Peyer's patch (tissue), 4 donors: ENCODE data around the gene CPED1. TPM values are rescaled to one million over a fixed set of nuclear protein-coding genes. Genes with fewer than 3 reads are reported as not detected.
A peak's percentile ranks its signal among the peaks of the same experiment; 100 is the strongest.

ENCODE experiments used
- DNase-seq, 3 donors: peaks; one replicate each; pipeline ENCODE4 v3.0.0-alpha.2; 2017 to 2019
- H3K27ac ChIP-seq, 4 donors: fragments of 200-600 bp; sonication (generic); one replicate each; pipeline ENCODE4 v1.5.1; 2016 to 2019
- H3K27me3 ChIP-seq, 2 donors: fragments of 200-600 bp; sonication (generic); one replicate each; pipeline ENCODE4 v1.5.1; 2019
- H3K36me3 ChIP-seq, 3 donors: fragments of 200-600 bp; sonication (generic); one replicate each; pipeline ENCODE4 v1.5.1; 2016 to 2019
- H3K4me1 ChIP-seq, 4 donors: fragments of 200-600 bp; sonication (generic); one replicate each; pipeline ENCODE4 v1.5.1; 2016 to 2019
- H3K4me3 ChIP-seq, 4 donors: fragments of 200-600 bp; sonication (generic); 1 replicate in 3 of 4; 2 replicates in 1 of 4; pipeline ENCODE4 v1.5.1; 2016 to 2019; ENCODE audit warnings: mild to moderate bottlenecking in 1 of 4
- H3K9me3 ChIP-seq, 4 donors: fragments of 200-600 bp; sonication (generic); one replicate each; pipeline ENCODE4 v1.5.1; 2016 to 2019; ENCODE audit warnings: mild to moderate bottlenecking in 1 of 4
- POLR2A ChIP-seq, 2 donors: fragments of 450-650 bp; IDR thresholded peaks; one replicate each; pipeline ENCODE4 v1.5.1; 2017; ENCODE audit warnings: antibody characterized with exemption in 2 of 2, mild to moderate bottlenecking in 2 of 2, moderate library complexity in 2 of 2
- total RNA-seq, 4 donors: library from RNA; depleted of rRNA; stranded (reverse); fragments of >200 nt; gene quantifications; one replicate each; pipeline ENCODE4 v1.1.0, GENCODE V29; 2016
- TF ChIP-seq, protein P1 (sequence below), 6 experiments: fragments of 450-650 bp in 4 of 6; fragments of 200-600 bp in 2 of 6; sonication (generic) in 1 of 6; IDR thresholded peaks; one replicate each; pipeline ENCODE4 v1.5.1; 2017 to 2019; ENCODE audit warnings: antibody characterized with exemption in 6 of 6, mild to moderate bottlenecking in 3 of 6, moderate library complexity in 1 of 6

The CPED1 gene
- total RNA-seq, 4 donors from 2014 or later: 4.4 to 50.3 (median 8.5) TPM

- TF ChIP-seq, protein P1, sequence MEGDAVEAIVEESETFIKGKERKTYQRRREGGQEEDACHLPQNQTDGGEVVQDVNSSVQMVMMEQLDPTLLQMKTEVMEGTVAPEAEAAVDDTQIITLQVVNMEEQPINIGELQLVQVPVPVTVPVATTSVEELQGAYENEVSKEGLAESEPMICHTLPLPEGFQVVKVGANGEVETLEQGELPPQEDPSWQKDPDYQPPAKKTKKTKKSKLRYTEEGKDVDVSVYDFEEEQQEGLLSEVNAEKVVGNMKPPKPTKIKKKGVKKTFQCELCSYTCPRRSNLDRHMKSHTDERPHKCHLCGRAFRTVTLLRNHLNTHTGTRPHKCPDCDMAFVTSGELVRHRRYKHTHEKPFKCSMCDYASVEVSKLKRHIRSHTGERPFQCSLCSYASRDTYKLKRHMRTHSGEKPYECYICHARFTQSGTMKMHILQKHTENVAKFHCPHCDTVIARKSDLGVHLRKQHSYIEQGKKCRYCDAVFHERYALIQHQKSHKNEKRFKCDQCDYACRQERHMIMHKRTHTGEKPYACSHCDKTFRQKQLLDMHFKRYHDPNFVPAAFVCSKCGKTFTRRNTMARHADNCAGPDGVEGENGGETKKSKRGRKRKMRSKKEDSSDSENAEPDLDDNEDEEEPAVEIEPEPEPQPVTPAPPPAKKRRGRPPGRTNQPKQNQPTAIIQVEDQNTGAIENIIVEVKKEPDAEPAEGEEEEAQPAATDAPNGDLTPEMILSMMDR (IDR thresholded peaks at IDR 0.05): no peak
- TF ChIP-seq POLR2A (IDR thresholded peaks at IDR 0.05): no peak
- no peak overlapping the region for H3K4me3 ChIP-seq
Observed at GRCh38 chr7:121294448-121294992, 306.0 kb downstream of the CPED1 start.

DNA sequence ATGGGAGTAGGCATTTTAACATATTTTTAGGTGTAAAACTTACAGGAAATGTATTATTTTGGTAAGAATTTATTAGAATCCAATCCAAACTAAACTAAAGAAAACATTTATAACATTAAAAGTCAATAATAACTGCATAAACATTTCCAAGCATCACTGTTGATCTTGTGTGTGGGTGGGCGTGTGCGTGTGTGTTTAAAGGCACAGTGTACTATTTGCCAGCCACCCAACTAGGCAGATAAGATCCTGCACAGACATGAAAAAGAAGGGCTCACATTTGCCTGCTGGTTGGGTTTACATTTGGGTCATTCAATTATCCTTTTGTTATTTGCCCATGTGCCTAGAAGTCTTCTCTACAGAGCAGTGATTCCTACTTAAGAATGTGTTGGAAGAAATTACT, 309.3 kb downstream of the CPED1 start:
- no peaks in the 10 kb centered on the region for H3K9me3 ChIP-seq
- no peaks in the 10 kb centered on the region for H3K4me1 ChIP-seq
- no peak for DNase-seq
- no peak overlapping the region for H3K27ac ChIP-seq
- H3K27me3 ChIP-seq: no peaks in the 10 kb centered on the region
- TF ChIP-seq POLR2A (IDR thresholded peaks at IDR 0.05): no peak
- TF ChIP-seq, protein P1 (IDR thresholded peaks at IDR 0.05): no peak
- H3K36me3 ChIP-seq: no peaks in the 10 kb centered on the region
- H3K4me3 ChIP-seq: no peak overlapping the region

More at GRCh38 chr7:121294448-121294992, 306.0 kb downstream of the CPED1 start:
- Histone ChIP-seq H3K27me3 (no peaks in the 10 kb centered on the region), H3K4me1 (no peaks in the 10 kb centered on the region), H3K9me3 (no peaks in the 10 kb centered on the region), H3K27ac (no peak overlapping the region), H3K36me3 (no peaks in the 10 kb centered on the region)
- no peak for DNase-seq

DNA sequence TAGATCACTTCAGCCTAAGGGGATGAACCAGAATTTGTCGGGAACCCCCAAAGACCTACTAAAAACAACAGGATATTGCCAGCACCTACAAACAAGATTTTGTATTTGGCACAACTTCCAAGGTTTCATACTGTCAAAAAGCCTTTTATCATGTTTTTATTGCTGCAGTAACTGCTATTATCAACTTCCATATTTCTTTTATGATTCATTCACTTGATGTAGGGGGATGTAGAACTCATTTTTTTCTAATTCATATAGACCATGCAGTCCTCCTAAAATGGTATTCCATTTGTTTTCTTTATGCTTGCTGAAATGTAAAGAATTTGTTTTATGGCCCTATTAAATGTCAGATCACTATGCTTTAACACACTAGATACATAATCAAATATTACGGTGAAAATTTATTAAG, 310.3 kb downstream of the CPED1 start:
- no peaks in the 10 kb centered on the region for H3K36me3 ChIP-seq
- H3K9me3 ChIP-seq: no peaks in the 10 kb centered on the region
- no peak for TF ChIP-seq POLR2A (IDR thresholded peaks at IDR 0.05)
- no peak overlapping the region for H3K4me3 ChIP-seq
- DNase-seq: no peak
- H3K4me1 ChIP-seq: no peaks in the 10 kb centered on the region
- no peak overlapping the region for H3K27ac ChIP-seq
- H3K27me3 ChIP-seq: no peaks in the 10 kb centered on the region

DNA sequence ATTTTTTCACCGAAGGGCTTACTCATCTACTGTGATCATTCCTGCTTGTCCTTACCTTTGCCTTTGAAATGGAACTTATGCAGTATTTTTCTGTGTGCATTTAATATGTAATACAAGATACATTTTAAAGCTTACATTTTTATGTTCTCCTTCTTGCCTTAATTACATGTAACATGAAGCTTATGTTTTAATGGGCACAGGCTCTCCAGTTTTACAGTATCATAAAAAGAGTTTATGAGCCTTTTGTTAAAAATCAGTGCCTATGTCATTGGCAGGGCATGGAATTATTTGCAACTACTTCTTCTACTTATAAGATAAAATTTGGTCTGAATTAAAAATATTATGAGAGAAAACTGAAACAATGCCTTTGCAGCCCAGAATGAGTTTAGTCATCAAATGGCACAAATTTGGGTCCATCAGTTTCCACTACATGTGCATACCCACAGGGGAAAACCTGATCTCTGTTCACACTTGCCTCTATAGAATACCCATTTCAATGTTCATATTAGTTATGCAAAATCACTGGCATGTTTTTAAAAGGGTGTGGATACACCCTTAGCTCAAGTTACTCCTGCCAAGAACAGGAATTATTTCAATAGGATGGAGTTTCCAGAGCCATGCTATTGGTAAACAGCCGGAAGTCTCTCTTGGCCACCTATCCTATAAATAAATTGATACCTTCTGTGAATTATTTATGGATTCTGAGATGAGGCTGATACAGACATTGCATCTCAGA, 312.3 kb downstream of the CPED1 start:
- Histone ChIP-seq H3K36me3 (no peaks in the 10 kb centered on the region), H3K4me3 (no peak overlapping the region), H3K27me3 (no peaks in the 10 kb centered on the region), H3K27ac (no peak overlapping the region), H3K9me3 (no peaks in the 10 kb centered on the region), H3K4me1 (no peaks in the 10 kb centered on the region)
- TF ChIP-seq POLR2A (IDR thresholded peaks at IDR 0.05): no peak
- TF ChIP-seq, protein P1 (IDR thresholded peaks at IDR 0.05): no peak
- DNase-seq: no peak

GRCh38 chr7:121301446-121302213, 313.1 kb downstream of the CPED1 start:
- Histone ChIP-seq H3K27me3 (no peaks in the 10 kb centered on the region), H3K9me3 (no peaks in the 10 kb centered on the region), H3K36me3 (no peaks in the 10 kb centered on the region), H3K4me1 (no peaks in the 10 kb centered on the region), H3K4me3 (no peak overlapping the region), H3K27ac (no peak overlapping the region)
- TF ChIP-seq POLR2A (IDR thresholded peaks at IDR 0.05): no peak
- TF ChIP-seq, protein P1 (IDR thresholded peaks at IDR 0.05): no peak
- no peak for DNase-seq

DNA sequence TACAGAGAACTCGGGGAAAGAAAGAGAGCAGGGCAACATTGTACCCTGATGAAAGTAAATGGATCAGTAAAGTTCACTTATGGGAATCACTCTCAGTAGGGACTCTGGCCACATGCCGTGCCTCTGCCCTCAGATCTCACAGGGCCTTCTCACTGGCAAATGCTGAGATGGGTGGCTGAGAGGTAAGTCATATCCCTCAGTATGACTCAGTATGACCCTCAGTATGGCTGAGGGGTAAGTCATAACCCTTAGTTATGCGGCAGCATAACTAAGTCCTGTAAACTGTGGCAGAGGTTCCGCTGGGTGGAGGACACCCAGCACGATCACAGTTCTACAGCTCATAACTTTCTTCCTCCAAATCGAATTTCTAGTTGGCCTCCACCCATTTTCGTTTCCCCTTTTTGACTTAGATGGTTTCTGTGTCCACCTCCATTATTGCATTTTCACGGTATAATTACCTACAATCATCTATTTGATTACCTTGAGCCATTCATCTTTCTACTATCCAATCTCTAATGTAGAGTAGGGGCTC, 313.8 kb downstream of the CPED1 start:
- TF ChIP-seq, protein P1 (IDR thresholded peaks at IDR 0.05): no peak
- no peak for TF ChIP-seq POLR2A (IDR thresholded peaks at IDR 0.05)
- H3K4me3 ChIP-seq: no peak overlapping the region
- H3K27me3 ChIP-seq: no peaks in the 10 kb centered on the region
- peak in 1 of 3 donors; percentile 46 for DNase-seq
- H3K4me1 ChIP-seq: no peaks in the 10 kb centered on the region
- H3K36me3 ChIP-seq: no peaks in the 10 kb centered on the region
- H3K27ac ChIP-seq: no peak overlapping the region
- H3K9me3 ChIP-seq: no peaks in the 10 kb centered on the region
